Duodenal mucosa (tissue), 2 donors: ENCODE measurements around the gene HOXD10.

ENCODE experiments used
- H3K27ac ChIP-seq: one replicate; pipeline ENCODE4 v1.7.0; 2013; ENCODE audit warnings: low read depth, low read length
- H3K27me3 ChIP-seq, 2 donors: one replicate each; pipeline ENCODE4 v1.7.0; 2013; ENCODE audit warnings: low read length in 2 of 2, control low read depth in 1 of 2; ENCODE audit not compliant: insufficient read depth in 2 of 2, control insufficient read depth in 1 of 2
- H3K36me3 ChIP-seq, 2 donors: one replicate each; pipeline ENCODE4 v1.7.0; 2013; ENCODE audit warnings: low read length in 2 of 2, control low read depth in 1 of 2; ENCODE audit not compliant: insufficient read depth in 2 of 2, control insufficient read depth in 1 of 2
- H3K4me1 ChIP-seq, 2 donors: one replicate each; pipeline ENCODE4 v1.7.0; 2013; ENCODE audit warnings: low read length in 2 of 2, control low read depth in 1 of 2; ENCODE audit not compliant: insufficient read depth in 2 of 2, control insufficient read depth in 1 of 2
- H3K4me3 ChIP-seq, 2 donors: one replicate each; pipeline ENCODE4 v1.7.0; 2013; ENCODE audit warnings: low read length in 2 of 2, low read depth in 1 of 2
- H3K9ac ChIP-seq, 2 donors: one replicate each; pipeline ENCODE4 v1.7.0; 2013; ENCODE audit warnings: low read length in 2 of 2, low read depth in 1 of 2
- H3K9me3 ChIP-seq, 2 donors: one replicate each; pipeline ENCODE4 v1.7.0; 2013; ENCODE audit warnings: low read length in 2 of 2, control low read depth in 1 of 2; ENCODE audit not compliant: control insufficient read depth in 1 of 2

HOXD10 gene

DNA sequence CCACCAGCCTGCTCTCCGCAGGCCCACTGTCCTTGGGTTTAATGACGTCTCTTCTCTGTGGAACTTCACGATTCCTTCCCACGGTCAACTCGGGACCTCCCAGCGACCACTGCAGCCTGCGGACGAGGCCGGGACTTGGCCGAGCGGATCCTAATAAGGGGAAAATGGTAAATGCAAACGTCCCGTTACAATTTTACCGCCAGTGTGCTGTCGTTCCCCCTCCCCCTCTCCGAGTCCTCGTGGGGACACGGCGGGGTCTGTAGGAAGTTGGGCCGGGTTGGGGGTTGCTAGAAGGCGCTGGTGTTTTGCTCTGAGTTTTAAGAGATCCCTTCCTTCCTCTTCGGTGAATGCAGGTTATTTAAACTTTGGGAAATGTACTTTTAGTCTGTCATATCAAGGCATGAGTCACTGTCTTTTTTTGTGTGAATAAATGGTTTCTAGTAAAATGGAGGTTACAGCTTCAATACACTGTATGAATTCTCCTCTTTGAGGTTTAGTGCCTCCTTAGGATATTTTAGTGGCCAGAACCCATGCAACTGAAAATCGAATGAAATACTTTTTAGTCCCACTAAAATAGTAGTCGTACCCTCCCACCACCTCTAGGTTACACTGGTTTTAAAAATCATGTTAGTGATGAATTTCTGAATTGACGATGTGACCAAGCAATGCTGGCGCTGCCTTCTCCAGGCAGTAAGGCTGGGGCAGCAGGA, 7.2 kb upstream of the HOXD10 start:
- no peak overlapping the region for H3K4me3 ChIP-seq
- no peaks in the 10 kb centered on the region for H3K9me3 ChIP-seq
- H3K9ac ChIP-seq, result no peak overlapping the region
- H3K36me3 ChIP-seq, result no peaks in the 10 kb centered on the region
- H3K27ac ChIP-seq, result no peak overlapping the region
- peaks cover 0 to 5% of the 10 kb centered on the region in 2 donors for H3K4me1 ChIP-seq
- peaks cover 87 to 92% of the 10 kb centered on the region in 2 donors for H3K27me3 ChIP-seq

DNA sequence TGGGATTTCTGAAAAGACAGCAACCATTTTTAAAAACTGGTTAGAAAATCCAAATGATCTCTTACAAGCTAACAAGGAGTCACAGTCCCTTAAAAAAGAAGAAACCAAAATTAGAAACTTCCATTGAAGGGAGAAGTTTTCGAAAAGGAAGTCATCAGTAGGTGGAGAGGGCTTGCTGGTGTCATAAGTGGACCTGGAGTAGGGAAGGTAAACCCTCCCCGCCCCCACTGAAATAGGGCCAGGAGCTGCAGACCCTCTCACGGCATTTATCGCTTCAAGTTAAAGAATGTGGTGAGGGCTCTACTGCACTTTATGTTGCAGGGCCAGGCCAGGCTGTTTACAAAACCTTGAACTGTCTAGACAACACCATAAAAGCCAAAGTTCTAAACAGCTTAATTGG, 6.6 kb upstream of the HOXD10 start:
- H3K9ac ChIP-seq, result no peak overlapping the region
- no peaks in the 10 kb centered on the region for H3K9me3 ChIP-seq
- H3K36me3 ChIP-seq, result no peaks in the 10 kb centered on the region
- H3K4me1 ChIP-seq, result peaks cover 0 to 5% of the 10 kb centered on the region in 2 donors
- peaks cover 87 to 92% of the 10 kb centered on the region in 2 donors for H3K27me3 ChIP-seq
- no peak overlapping the region for H3K27ac ChIP-seq
- H3K4me3 ChIP-seq, result no peak overlapping the region

DNA sequence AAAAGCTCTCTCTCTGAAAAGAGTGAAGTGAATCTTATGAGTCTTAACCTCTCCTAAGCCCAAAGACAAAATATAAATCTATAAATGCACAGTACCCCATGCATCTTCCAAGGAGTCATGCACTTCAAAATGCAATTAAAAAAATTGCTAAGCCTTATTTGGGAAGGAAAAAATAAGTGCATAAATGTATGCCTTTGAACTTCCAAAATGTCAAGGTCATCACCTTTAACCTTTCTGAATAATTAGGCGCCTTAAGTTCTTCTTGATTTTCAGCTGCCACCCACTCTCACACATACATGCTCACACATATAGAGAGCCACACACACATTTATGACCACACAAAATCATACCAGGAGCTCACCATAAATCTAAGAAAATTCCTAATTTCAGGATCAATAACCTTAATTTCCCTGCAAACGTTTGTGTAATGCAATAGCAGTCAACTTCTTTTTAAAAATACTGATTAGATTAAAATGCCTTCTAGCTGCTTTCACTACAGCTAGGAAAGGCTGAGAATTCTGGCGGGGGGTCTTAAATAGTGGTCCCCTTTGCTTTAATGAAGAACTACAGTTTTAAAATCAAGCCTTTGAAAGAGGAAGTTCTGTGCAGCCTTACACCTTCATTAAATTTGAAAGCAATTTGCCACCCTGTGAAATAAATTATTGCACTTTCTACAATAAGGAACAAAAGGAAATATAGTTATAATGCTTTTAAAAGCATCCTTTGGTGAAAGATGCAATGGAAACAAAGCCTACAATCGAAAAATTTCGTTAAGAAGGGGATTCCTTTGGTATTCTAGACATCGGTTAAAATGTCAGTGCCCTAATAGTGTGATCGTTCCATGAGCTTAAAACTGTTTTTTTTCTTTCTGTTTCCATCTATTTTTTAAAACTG, 5.9 kb upstream of the HOXD10 start:
- Histone ChIP-seq H3K27me3 (peaks cover 85 to 92% of the 10 kb centered on the region in 2 donors), H3K27ac (no peak overlapping the region), H3K9ac (no peak overlapping the region), H3K36me3 (no peaks in the 10 kb centered on the region), H3K4me3 (no peak overlapping the region), H3K9me3 (no peaks in the 10 kb centered on the region), H3K4me1 (peaks cover 0 to 5% of the 10 kb centered on the region in 2 donors)

DNA sequence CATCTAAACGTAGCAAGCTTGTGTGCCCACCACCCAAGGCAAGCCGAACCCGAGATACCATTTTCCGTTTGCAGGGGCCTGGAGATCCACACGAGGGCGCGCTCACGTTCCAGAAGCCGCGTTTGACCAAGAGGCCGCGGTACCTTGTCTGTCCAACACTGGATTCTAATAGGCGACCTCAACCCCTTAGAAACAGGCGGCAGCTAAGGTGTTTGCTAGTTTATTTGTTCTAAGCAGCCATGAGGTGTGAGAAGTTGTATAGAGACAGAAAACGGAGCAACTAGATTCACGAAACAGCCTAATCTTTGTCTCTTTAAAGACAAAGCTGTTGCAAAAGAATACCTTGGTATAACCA, 5.3 kb upstream of the HOXD10 start:
- Histone ChIP-seq H3K4me3 (no peak overlapping the region), H3K27me3 (peaks cover 84 to 92% of the 10 kb centered on the region in 2 donors), H3K27ac (no peak overlapping the region), H3K36me3 (no peaks in the 10 kb centered on the region), H3K4me1 (peaks cover 0 to 5% of the 10 kb centered on the region in 2 donors), H3K9ac (no peak overlapping the region), H3K9me3 (no peaks in the 10 kb centered on the region)

DNA sequence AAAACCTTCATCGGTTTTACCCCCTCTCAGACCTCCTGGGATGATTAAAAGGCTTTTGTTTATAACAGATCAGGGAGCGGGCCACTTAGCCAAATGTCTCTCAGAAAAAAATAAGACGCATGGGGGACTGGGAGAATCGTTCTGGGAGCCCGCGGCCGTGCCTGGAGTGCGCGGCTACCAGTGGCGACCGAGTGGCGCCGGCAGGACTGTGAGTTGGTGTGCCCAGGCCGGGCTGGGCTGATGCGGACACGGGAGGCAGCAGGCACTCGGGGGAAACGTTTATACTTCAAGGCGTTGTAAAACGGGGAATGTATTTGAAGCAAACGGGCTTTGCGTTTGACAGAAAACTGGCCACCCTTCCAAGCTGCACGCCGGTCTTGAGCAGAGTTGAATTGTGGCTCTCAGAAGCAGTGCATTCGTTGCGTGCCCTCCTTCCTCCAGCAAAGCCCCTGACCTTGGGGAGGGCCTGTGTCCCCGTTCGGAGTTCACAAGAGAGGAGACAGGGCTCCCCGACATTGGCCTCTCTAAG, 4.7 kb upstream of the HOXD10 start:
- Histone ChIP-seq H3K4me3 (no peak overlapping the region), H3K27ac (peak overlapping the region; percentile 10), H3K27me3 (peaks cover 87 to 93% of the 10 kb centered on the region in 2 donors), H3K9me3 (no peaks in the 10 kb centered on the region), H3K9ac (no peak overlapping the region), H3K36me3 (no peaks in the 10 kb centered on the region), H3K4me1 (peaks cover 0 to 4% of the 10 kb centered on the region in 2 donors)

DNA sequence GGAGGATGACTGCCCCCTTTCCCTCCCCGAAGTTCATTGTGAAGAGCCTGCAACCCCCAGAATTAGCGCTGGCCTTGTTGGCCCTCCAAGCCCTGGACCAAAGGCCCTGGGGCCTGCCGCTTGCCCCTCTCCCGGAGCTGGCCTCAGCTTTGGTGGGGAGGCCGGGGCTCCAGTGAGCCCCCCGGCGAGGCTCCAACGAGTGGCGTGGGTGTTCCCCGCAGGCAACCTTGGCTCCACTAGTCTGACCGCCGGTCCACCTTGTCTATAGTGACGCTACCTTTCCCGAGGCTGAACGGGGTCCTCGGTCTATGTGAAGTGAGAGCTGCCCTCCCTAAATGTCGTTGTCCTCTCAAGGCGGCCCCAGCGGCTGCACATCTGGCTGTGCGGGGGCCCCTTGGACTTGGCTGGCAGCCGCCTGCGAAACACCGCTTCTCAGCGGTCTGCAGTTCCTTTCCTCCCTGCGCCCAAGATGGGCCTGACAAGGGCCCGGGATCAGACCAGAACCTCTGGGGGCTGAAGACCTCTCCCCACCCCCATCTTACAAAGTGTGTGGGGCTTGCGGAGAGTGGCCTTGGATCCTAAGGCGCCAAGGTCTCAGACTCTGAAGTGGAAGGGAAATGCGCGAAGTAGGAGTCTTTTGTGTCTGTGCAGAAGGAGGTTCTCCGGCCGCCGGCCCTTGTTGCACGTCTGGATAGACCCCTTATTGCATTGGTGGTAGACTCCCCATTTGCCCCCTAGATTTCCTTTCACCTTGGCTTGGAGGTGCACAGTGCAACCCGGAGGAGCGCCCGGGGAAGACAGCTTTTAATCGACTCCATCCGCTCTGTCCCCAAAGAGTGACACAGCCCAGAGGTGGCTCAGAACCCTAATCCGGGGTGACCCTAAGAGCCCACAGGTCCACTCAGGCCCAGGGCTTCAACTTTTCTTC, 3.9 kb upstream of the HOXD10 start:
- Histone ChIP-seq H3K4me1 (no peaks in the 10 kb centered on the region), H3K9me3 (no peaks in the 10 kb centered on the region), H3K36me3 (no peaks in the 10 kb centered on the region), H3K27me3 (peaks cover 90 to 96% of the 10 kb centered on the region in 2 donors), H3K27ac (peak overlapping the region; percentile 10), H3K9ac (no peak overlapping the region), H3K4me3 (no peak overlapping the region)

DNA sequence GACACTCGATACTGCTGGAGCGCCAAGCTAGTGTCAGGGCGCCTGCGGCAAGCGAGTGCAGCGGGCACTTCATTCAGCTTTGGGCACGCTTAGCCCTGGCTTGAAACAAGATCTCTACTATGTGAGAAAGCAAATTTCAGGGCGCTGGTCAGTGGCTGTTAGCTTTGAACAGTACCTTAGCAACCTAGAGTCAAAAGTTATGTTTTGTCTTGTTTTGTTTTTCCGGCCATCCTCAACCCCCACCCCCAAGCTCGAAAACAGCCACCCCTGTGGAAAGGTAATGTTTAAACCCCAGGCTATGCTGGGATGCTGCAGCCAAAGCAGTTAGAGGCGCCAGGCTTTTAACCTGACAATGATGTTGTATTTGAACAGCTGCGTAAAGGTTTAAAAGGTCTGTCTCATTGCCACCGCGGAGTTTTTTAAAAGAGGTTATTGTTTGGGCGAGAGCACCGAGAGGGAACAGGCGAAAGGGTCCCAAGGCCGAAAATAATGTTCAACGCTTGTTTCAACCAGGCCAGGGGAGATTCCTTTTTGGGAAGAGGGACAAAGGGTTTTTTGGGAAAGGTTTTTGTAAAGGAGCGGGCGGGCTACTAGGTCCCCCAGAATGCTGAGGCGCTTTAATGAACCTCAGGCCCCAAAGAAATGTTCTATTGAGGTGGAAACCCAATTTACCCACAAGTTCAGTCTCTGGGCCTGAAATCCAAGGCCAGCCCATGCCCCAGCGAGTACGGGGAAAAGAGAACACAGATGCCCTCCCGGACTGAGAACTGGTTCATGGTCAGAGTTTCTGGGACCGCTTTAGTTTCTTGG, 2.3 kb upstream of the HOXD10 start:
- no peak overlapping the region for H3K9ac ChIP-seq
- no peaks in the 10 kb centered on the region for H3K9me3 ChIP-seq
- no peaks in the 10 kb centered on the region for H3K4me1 ChIP-seq
- H3K27me3 ChIP-seq, result peaks cover 93 to 99% of the 10 kb centered on the region in 2 donors
- no peak overlapping the region for H3K4me3 ChIP-seq
- H3K27ac ChIP-seq, result no peak overlapping the region
- H3K36me3 ChIP-seq, result no peaks in the 10 kb centered on the region

DNA sequence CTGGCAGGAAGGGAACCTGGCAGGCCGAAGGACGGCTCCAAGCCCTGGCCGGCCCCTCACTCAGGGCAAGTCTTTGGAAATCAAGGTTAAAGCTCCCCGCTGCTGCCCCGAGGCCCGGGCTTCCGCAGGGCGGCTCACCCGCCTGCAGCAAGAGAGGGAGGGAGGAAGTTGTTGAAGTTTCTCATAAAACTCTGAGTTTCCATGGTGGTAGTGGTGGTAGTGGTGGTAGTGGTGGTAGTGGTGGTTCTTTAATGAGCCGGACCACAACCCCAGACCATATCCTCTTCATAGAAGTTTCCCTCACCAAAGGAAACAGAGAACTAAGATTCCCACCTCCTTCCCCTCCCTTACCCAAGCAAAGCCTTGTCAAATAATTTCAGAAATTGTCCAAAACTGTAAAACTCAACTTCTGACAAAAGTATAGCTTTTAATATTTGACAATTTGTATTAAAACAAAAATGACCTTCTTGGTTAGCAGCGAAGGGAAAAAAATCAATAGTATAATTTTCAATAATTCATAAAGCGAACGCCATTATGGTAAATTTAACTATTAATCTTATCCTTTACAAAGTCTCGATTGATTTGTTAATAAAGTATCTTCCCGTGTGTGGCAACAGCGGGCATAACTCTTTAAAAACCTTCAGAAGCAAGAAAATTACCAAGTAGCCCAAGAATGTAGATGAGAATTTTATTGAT, 1.5 kb upstream of the HOXD10 start:
- no peaks in the 10 kb centered on the region for H3K36me3 ChIP-seq
- no peaks in the 10 kb centered on the region for H3K9me3 ChIP-seq
- no peaks in the 10 kb centered on the region for H3K4me1 ChIP-seq
- H3K9ac ChIP-seq, result no peak overlapping the region
- peaks cover 93 to 97% of the 10 kb centered on the region in 2 donors for H3K27me3 ChIP-seq
- H3K27ac ChIP-seq, result no peak overlapping the region
- no peak overlapping the region for H3K4me3 ChIP-seq
